ENCODE data around the gene TAS2R41.

- TF ChIP-seq POLR2A (IDR thresholded peaks at IDR 0.05; ENCODE audit: low read length) (no peak), MAFK (IDR thresholded peaks at IDR 0.05; ENCODE audit: partially characterized antibody) (no peak), SMC3 (IDR thresholded peaks at IDR 0.05) (no peak), JUNB (IDR thresholded peaks at IDR 0.05) (no peak), MYC (IDR thresholded peaks at IDR 0.05; ENCODE audit: borderline replicate concordance, low read length) (no peak), TP53 (CRISPR knock-in tag; IDR thresholded peaks at IDR 0.05) (no peak), JUN (IDR thresholded peaks at IDR 0.05) (no peak), RNF2 (IDR thresholded peaks at IDR 0.05; ENCODE audit: borderline replicate concordance, low read depth) (no peak)
- TF ChIP-seq, protein P1, sequence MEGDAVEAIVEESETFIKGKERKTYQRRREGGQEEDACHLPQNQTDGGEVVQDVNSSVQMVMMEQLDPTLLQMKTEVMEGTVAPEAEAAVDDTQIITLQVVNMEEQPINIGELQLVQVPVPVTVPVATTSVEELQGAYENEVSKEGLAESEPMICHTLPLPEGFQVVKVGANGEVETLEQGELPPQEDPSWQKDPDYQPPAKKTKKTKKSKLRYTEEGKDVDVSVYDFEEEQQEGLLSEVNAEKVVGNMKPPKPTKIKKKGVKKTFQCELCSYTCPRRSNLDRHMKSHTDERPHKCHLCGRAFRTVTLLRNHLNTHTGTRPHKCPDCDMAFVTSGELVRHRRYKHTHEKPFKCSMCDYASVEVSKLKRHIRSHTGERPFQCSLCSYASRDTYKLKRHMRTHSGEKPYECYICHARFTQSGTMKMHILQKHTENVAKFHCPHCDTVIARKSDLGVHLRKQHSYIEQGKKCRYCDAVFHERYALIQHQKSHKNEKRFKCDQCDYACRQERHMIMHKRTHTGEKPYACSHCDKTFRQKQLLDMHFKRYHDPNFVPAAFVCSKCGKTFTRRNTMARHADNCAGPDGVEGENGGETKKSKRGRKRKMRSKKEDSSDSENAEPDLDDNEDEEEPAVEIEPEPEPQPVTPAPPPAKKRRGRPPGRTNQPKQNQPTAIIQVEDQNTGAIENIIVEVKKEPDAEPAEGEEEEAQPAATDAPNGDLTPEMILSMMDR (IDR thresholded peaks at IDR 0.05) = no peak
Measured at GRCh38 chr7:143494622-143495021, 16.9 kb downstream of the TAS2R41 start.
